GM19452 (cell line): ENCODE measurements around the gene PCDHA11.
"Not testable (repeated sequence)": the region's sequence is repeated elsewhere in the genome, so short reads cannot be mapped to it uniquely, and the experiment has no call there.

Source experiments
- ATAC-seq: cut with Tn5 transposase; IDR thresholded peaks from one replicate; pipeline ENCODE4 v1.9.1; 2021; ENCODE audit not compliant: unreplicated experiment

The PCDHA11 gene, protein sequence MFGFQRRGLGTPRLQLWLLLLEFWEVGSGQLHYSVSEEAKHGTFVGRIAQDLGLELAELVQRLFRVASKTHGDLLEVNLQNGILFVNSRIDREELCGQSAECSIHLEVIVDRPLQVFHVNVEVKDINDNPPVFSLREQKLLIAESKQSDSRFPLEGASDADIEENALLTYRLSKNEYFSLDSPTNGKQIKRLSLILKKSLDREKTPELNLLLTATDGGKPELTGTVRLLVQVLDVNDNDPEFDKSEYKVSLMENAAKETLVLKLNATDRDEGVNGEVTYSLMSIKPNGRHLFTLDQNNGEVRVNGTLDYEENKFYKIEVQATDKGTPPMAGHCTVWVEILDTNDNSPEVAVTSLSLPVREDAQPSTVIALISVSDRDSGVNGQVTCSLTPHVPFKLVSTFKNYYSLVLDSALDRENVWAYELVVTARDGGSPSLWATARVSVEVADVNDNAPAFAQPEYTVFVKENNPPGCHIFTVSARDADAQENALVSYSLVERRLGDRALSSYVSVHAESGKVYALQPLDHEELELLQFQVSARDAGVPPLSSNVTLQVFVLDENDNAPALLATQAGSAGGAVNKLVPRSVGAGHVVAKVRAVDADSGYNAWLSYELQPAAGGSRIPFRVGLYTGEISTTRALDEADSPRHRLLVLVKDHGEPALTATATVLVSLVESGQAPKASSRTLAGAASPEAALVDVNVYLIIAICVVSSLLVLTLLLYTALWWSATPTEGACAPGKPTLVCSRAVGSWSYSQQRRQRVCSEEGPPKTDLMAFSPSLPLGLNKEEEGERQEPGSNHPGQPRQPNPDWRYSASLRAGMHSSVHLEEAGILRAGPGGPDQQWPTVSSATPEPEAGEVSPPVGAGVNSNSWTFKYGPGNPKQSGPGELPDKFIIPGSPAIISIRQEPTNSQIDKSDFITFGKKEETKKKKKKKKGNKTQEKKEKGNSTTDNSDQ

GRCh38 chr5:140868721-140869554 lies at the start of gene PCDHA11:
Gene PCDHA11 (plus strand): TSS chr5:140868957. CDS start chr5:140869104, 147 bp downstream.
- ATAC-seq, result no peak

DNA sequence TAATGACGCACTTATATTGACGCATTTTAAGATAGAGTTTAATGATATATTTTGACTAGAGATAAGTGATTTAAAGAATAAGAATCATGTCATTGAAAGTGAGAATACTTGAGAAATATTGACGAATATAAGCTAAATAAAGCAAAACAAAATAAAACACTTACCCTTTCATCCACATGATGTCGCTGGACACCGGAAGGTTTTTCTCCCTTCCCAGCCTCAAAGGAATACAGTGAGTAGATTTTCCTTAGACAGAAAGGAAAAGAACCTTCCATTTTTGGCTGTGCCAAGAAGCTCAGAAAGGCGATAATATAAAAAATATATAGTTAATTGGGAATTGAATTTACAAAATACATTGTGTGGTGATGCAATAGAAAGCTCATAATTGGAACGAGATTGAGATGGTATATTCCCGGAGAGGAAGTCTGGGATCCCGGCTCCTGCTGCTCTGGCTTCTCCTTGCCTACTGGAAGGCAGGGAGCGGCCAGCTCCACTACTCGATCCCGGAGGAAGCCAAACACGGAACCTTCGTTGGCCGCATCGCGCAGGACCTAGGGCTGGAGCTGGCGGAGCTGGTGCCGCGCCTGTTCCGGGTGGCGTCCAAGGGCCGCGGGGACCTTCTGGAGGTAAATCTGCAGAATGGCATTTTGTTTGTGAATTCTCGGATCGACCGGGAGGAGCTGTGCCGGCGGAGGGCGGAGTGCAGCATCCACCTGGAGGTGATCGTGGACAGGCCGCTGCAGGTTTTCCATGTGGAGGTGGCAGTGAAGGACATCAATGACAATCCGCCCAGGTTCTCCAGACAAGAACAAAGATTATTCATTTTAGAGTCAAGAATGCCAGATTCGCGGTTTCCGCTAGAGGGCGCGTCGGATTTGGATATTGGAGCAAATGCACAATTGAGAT lies 47.1 kb upstream of the PCDHA11 start, which contains the start of gene PCDHA5:
Gene PCDHA5 (plus strand): TSS at position 239 of the 906 bp plus-strand sequence.
- no peak for ATAC-seq

DNA sequence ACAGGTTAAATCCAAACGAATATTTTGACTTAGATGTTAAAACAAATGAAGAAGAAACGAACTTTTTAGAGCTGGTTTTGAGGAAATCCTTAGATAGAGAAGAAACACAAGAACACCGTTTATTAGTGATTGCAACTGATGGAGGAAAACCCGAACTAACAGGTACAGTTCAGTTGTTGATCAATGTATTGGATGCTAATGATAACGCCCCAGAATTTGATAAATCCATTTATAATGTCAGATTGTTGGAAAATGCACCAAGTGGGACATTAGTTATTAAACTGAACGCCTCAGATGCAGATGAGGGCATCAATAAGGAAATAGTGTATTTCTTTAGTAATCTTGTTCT lies 46.5 kb upstream of the PCDHA11 start:
- no peak for ATAC-seq

- ATAC-seq, result not testable (repeated sequence)
Measured at GRCh38 chr5:140822969-140823368, 45.8 kb upstream of the PCDHA11 start.

GRCh38 chr5:140823475-140823874 lies 45.3 kb upstream of the PCDHA11 start:
- no peak for ATAC-seq

DNA sequence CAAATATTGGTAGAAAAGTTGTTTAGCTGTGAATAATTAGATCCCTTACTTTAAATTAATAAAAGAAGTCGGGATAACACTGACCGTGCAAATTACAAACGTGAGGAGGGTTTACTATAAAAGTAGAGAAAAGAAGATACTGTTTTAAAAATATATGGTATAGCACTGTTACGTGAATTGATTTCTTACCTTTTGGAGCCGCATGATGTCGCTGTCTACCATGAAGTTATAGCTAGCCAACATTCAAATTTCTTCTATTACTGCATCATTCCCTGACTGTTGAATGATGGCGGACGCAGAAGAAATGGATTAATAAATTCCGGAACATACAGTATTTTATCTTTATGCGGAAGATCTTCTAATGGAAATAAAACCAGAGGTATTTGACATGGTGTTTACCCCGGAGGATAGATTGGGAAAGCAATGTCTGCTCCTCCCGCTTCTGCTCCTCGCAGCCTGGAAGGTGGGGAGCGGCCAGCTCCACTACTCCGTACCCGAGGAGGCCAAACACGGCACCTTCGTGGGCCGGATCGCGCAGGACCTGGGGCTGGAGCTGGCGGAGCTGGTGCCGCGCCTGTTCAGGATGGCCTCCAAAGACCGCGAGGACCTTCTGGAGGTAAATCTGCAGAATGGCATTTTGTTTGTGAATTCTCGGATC lies 40.9 kb upstream of the PCDHA11 start, which contains the start of gene PCDHA6:
Gene PCDHA6 (plus strand): TSS at position 257 of the 658 bp plus-strand sequence. CDS start 132 bp downstream, at position 389.
- no peak for ATAC-seq

- no peak for ATAC-seq
Measured at GRCh38 chr5:140828362-140828737, 40.4 kb upstream of the PCDHA11 start.

DNA sequence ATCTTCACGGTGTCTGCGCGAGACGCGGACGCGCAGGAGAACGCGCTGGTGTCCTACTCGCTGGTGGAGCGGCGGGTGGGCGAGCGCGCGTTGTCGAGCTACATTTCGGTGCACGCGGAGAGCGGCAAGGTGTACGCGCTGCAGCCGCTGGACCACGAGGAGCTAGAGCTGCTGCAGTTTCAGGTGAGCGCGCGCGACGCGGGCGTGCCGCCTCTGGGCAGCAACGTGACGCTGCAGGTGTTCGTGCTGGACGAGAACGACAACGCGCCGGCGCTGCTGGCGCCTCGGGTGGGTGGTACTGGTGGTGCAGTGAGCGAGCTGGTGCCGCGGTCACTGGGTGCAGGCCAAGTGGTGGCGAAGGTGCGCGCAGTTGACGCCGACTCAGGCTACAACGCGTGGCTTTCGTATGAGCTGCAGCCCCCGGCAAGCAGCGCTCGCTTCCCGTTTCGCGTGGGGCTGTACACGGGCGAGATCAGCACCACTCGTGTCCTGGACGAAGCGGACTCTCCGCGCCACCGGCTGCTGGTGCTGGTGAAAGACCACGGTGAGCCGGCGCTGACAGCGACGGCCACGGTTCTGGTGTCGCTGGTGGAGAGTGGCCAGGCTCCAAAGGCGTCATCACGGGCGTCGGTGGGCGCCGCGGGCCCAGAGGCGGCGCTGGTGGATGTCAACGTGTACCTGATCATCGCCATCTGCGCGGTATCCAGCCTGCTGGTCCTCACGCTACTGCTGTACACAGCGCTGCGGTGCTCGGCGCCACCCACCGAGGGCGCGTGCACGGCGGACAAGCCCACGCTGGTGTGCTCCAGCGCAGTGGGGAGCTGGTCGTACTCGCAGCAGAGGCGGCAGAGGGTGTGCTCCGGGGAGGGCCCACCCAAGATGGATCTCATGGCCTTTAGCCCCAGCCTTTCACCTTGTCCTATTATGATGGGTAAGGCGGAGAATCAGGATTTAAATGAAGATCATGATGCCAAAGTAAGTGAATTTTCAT lies 39.0 kb upstream of the PCDHA11 start:
- not testable (repeated sequence) for ATAC-seq

GRCh38 chr5:140833993-140834392 lies 34.8 kb upstream of the PCDHA11 start, which contains the start of gene PCDHA7:
Gene PCDHA7 (plus strand): TSS chr5:140834269. CDS start chr5:140834384, 115 bp downstream.
- no peak for ATAC-seq

- not testable (repeated sequence) for ATAC-seq
Measured at GRCh38 chr5:140834439-140835008, 34.2 kb upstream of the PCDHA11 start.

- ATAC-seq, result no peak
Measured at GRCh38 chr5:140835622-140836510, 32.9 kb upstream of the PCDHA11 start.

GRCh38 chr5:140840978-140841962 lies 27.5 kb upstream of the PCDHA11 start, which contains the start of gene PCDHA8:
Gene PCDHA8 (plus strand): TSS chr5:140841187. CDS start chr5:140841322, 135 bp downstream.
- no peak for ATAC-seq

- no peak for ATAC-seq
Measured at GRCh38 chr5:140842798-140843733, 25.7 kb upstream of the PCDHA11 start.
